Smooth muscle cell (in vitro differentiated cells): ENCODE measurements around the gene C16orf95. TPM values are rescaled to one million over a fixed set of nuclear protein-coding genes. Genes with fewer than 3 reads are reported as not detected.
A peak's percentile ranks its signal among the peaks of the same experiment; 100 is the strongest.

Experiments
- DNase-seq: peaks from one replicate; lab custom pipeline; 2025; ENCODE audit not compliant: unreplicated experiment; lab: John Stamatoyannopoulos, UW
- H2AFZ ChIP-seq: fragments of 200-600 bp; sonication (generic); 2 replicates; pipeline ENCODE4 v1.6.0; 2016; ENCODE audit warnings: antibody characterized with exemption, low read depth, mild to moderate bottlenecking
- H3F3A ChIP-seq: fragments of 200-600 bp; sonication (generic); 2 replicates; pipeline ENCODE4 v1.6.0; 2017; ENCODE audit warnings: antibody characterized with exemption, low read depth
- H3K27ac ChIP-seq: fragments of 200-600 bp; sonication (generic); 2 replicates; pipeline ENCODE4 v1.5.1; 2016; ENCODE audit warnings: low read depth, mild to moderate bottlenecking
- H3K27me3 ChIP-seq: fragments of 200-600 bp; sonication (generic); 2 replicates; pipeline ENCODE4 v1.6.1; 2016; ENCODE audit warnings: low read depth, mild to moderate bottlenecking
- H3K36me3 ChIP-seq: fragments of 200-600 bp; sonication (generic); 2 replicates; pipeline ENCODE4 v1.5.1; 2016; ENCODE audit warnings: low read depth
- H3K4me1 ChIP-seq: fragments of 200-600 bp; sonication (generic); 2 replicates; pipeline ENCODE4 v1.5.1; 2016; ENCODE audit warnings: low read depth
- H3K4me2 ChIP-seq: fragments of 200-600 bp; sonication (generic); 2 replicates; pipeline ENCODE4 v1.6.0; 2016; ENCODE audit warnings: mild to moderate bottlenecking
- H3K4me3 ChIP-seq: fragments of 200-600 bp; sonication (generic); 2 replicates; pipeline ENCODE4 v1.5.1; 2016; ENCODE audit warnings: mild to moderate bottlenecking
- H3K79me2 ChIP-seq: fragments of 200-600 bp; sonication (generic); 2 replicates; pipeline ENCODE4 v1.6.0; 2016; ENCODE audit warnings: low read depth, mild to moderate bottlenecking
- H3K9ac ChIP-seq: fragments of 200-600 bp; sonication (generic); 2 replicates; pipeline ENCODE4 v1.6.0; 2016; ENCODE audit warnings: low read depth
- H3K9me3 ChIP-seq: fragments of 200-600 bp; sonication (generic); replicated peaks from 2 replicates; pipeline ENCODE4 v1.5.1; 2016; ENCODE audit warnings: low read depth
- H4K20me1 ChIP-seq: fragments of 200-600 bp; sonication (generic); 2 replicates; pipeline ENCODE4 v1.6.0; 2016; ENCODE audit warnings: low read depth
- CTCF ChIP-seq: fragments of 200-600 bp; sonication (generic); IDR thresholded peaks from 2 replicates; pipeline ENCODE4 v1.5.1; 2017; ENCODE audit warnings: borderline replicate concordance, mild to moderate bottlenecking, antibody characterized with exemption; ENCODE audit not compliant: insufficient read depth, poor library complexity, severe bottlenecking
- WGBS: methylation state at CpG from one replicate; pipeline ENCODE4 v1.1.7; 2016; ENCODE audit warnings: low lambda C conversion rate; 5-methylcytosine and 5-hydroxymethylcytosine counted together
- polyA plus RNA-seq: library from polyadenylated mRNA; unstranded; fragments of >200 nt; fragmentation: Nextera tagmentation; extraction: Ambion mirVana; gene quantifications from 2 replicates; pipeline ENCODE4 v1.2.1, GENCODE V29; 2016
- total RNA-seq: library from RNA; depleted of rRNA; stranded (reverse); fragments of >200 nt; gene quantifications from 2 replicates; pipeline ENCODE4 v1.2.3, GENCODE V29; 2014

The C16orf95 gene
- total and polyA plus RNA-seq, 2 experiments from 2014 or later, result 7.7 to 8.0 TPM

- Histone ChIP-seq H3K4me3 (no peak overlapping the region), H3K4me1 (no peaks in the 10 kb centered on the region), H2AFZ (no peak overlapping the region), H3F3A (no peaks in the 10 kb centered on the region), H3K79me2 (no peaks in the 10 kb centered on the region), H3K27ac (no peak overlapping the region), H3K36me3 (no peaks in the 10 kb centered on the region), H3K9ac (no peak overlapping the region), H4K20me1 (no peaks in the 10 kb centered on the region), H3K4me2 (no peak overlapping the region), H3K9me3 (no peaks in the 10 kb centered on the region), H3K27me3 (no peaks in the 10 kb centered on the region)
- 92% methylated on average over 5 of the region's 5 CpGs for WGBS
- TF ChIP-seq CTCF, result no peak
- DNase-seq, result no peak
Measured at GRCh38 chr16:87309620-87310525, 7.3 kb downstream of the C16orf95 start.

- no peak overlapping the region for H3K4me3 ChIP-seq
- no peaks in the 10 kb centered on the region for H3K9me3 ChIP-seq
- H4K20me1 ChIP-seq, result no peaks in the 10 kb centered on the region
- no peak for TF ChIP-seq CTCF
- H3K4me1 ChIP-seq, result no peaks in the 10 kb centered on the region
- H3K79me2 ChIP-seq, result no peaks in the 10 kb centered on the region
- no peak overlapping the region for H3K27ac ChIP-seq
- H2AFZ ChIP-seq, result no peak overlapping the region
- DNase-seq, result no peak
- WGBS, result 92% methylated on average over 4 of the region's 4 CpGs
- no peaks in the 10 kb centered on the region for H3F3A ChIP-seq
- H3K36me3 ChIP-seq, result no peaks in the 10 kb centered on the region
- H3K4me2 ChIP-seq, result no peak overlapping the region
- no peaks in the 10 kb centered on the region for H3K27me3 ChIP-seq
- H3K9ac ChIP-seq, result no peak overlapping the region
Measured at GRCh38 chr16:87308826-87309225, 8.4 kb downstream of the C16orf95 start.

GRCh38 chr16:87306516-87306915 lies 10.7 kb downstream of the C16orf95 start:
- 90% methylated on average over 3 of the region's 3 CpGs for WGBS
- DNase-seq, result no peak
- Histone ChIP-seq H3K79me2 (no peaks in the 10 kb centered on the region), H3F3A (no peaks in the 10 kb centered on the region), H3K9ac (no peak overlapping the region), H3K9me3 (no peaks in the 10 kb centered on the region), H3K36me3 (no peaks in the 10 kb centered on the region), H3K27ac (peak overlapping the region; percentile 26), H3K4me2 (peak overlapping the region; percentile 34), H2AFZ (no peak overlapping the region), H3K4me3 (no peak overlapping the region), H3K27me3 (no peaks in the 10 kb centered on the region), H3K4me1 (no peaks in the 10 kb centered on the region), H4K20me1 (no peaks in the 10 kb centered on the region)
- TF ChIP-seq CTCF, result no peak
